ENCODE data around the gene HMX1. TPM values are rescaled to one million over a fixed set of nuclear protein-coding genes. Genes with fewer than 3 reads are reported as not detected.

Gene HMX1
- total RNA-seq, 1 experiment from 2014 or later, result not detected

- no peaks in the 10 kb centered on the region for H3K9me3 ChIP-seq (ENCODE audit: low read length)
- H3K4me2 ChIP-seq (ENCODE audit: low read length), result no peak overlapping the region
- no peaks in the 10 kb centered on the region for H3K36me3 ChIP-seq (ENCODE audit: low read depth, low read length)
- H2AFZ ChIP-seq (ENCODE audit: low read length), result no peak overlapping the region
- no peak overlapping the region for H3K9ac ChIP-seq (ENCODE audit: low read length)
- intact Hi-C loops (cut with micrococcal nuclease), result no loop called here
- DNase-seq (no peak), ATAC-seq (no peak)
- no TSS peak for BruUV-seq (replicated peaks)
- no peaks in the 10 kb centered on the region; the same call in 1 of the 2 replicates for H3K27me3 ChIP-seq (ENCODE audit: low read length)
- no peaks in the 10 kb centered on the region for H3K4me1 ChIP-seq (ENCODE audit: insufficient read depth, low read length)
- H4K20me1 ChIP-seq (ENCODE audit: low read length), result no peaks in the 10 kb centered on the region
- TF ChIP-seq EZH2phosphoT487 (IDR thresholded peaks at IDR 0.05; ENCODE audit: borderline replicate concordance, low read length) (no peak), CTCF (conservative IDR thresholded peaks at IDR 0.05; ENCODE audit: low read depth, low read length) (no peak), EZH2 (IDR thresholded peaks at IDR 0.05; ENCODE audit: low read length, unreplicated experiment) (no peak)
- H3F3A ChIP-seq (ENCODE audit: low read length, unreplicated experiment), result no peaks in the 10 kb centered on the region
- H3K79me2 ChIP-seq (ENCODE audit: low read length), result no peaks in the 10 kb centered on the region
- no peak overlapping the region for H3K27ac ChIP-seq (ENCODE audit: low read length)
- ChIA-PET POLR2A (ENCODE audit: unreplicated experiment) (no interaction called here), CTCF (no interaction called here)
- no peak overlapping the region for H3K4me3 ChIP-seq (ENCODE audit: low read length)
- no peaks in the 10 kb centered on the region for H3K9me2 ChIP-seq (replicated peaks; ENCODE audit: low read length)
Observed at GRCh38 chr4:8917321-8917811, 45.7 kb upstream of the HMX1 start.

GRCh38 chr4:8916906-8917305, 45.3 kb upstream of the HMX1 start:
- Histone ChIP-seq H3K9me2 (replicated peaks; ENCODE audit: low read length) (no peaks in the 10 kb centered on the region), H3K27ac (ENCODE audit: low read length) (no peak overlapping the region), H3K79me2 (ENCODE audit: low read length) (no peaks in the 10 kb centered on the region), H3F3A (ENCODE audit: low read length, unreplicated experiment) (no peaks in the 10 kb centered on the region), H3K4me1 (ENCODE audit: insufficient read depth, low read length) (no peaks in the 10 kb centered on the region), H3K36me3 (ENCODE audit: low read depth, low read length) (no peaks in the 10 kb centered on the region), H4K20me1 (ENCODE audit: low read length) (no peaks in the 10 kb centered on the region), H3K4me3 (ENCODE audit: low read length) (no peak overlapping the region), H3K4me2 (ENCODE audit: low read length) (no peak overlapping the region), H3K27me3 (ENCODE audit: low read length) (no peaks in the 10 kb centered on the region; the same call in 1 of the 2 replicates), H3K9me3 (ENCODE audit: low read length) (no peaks in the 10 kb centered on the region), H2AFZ (ENCODE audit: low read length) (no peak overlapping the region), H3K9ac (ENCODE audit: low read length) (no peak overlapping the region)
- ATAC-seq, result no peak
- no peak for DNase-seq
- TF ChIP-seq CTCF (conservative IDR thresholded peaks at IDR 0.05; ENCODE audit: low read depth, low read length) (no peak), EZH2 (IDR thresholded peaks at IDR 0.05; ENCODE audit: low read length, unreplicated experiment) (no peak), EZH2phosphoT487 (IDR thresholded peaks at IDR 0.05; ENCODE audit: borderline replicate concordance, low read length) (no peak)
- CTCF ChIA-PET, result no interaction called here
- no TSS peak for BruUV-seq (replicated peaks)
- intact Hi-C loops (cut with micrococcal nuclease), result no loop called here
- POLR2A ChIA-PET (ENCODE audit: unreplicated experiment), result no interaction called here

- TF ChIP-seq EZH2 (IDR thresholded peaks at IDR 0.05; ENCODE audit: low read length, unreplicated experiment), result no peak
- TF ChIP-seq CTCF (conservative IDR thresholded peaks at IDR 0.05; ENCODE audit: low read depth, low read length), result no peak
- no peak for TF ChIP-seq EZH2phosphoT487 (IDR thresholded peaks at IDR 0.05; ENCODE audit: borderline replicate concordance, low read length)
- intact Hi-C loops (cut with micrococcal nuclease), result no loop called here
- no TSS peak for BruUV-seq (replicated peaks)
- no peaks in the 10 kb centered on the region for H3K36me3 ChIP-seq (ENCODE audit: low read depth, low read length)
- DNase-seq, result no peak
- H3K27me3 ChIP-seq (ENCODE audit: low read length), result no peaks in the 10 kb centered on the region; the same call in 1 of the 2 replicates
- no peaks in the 10 kb centered on the region for H4K20me1 ChIP-seq (ENCODE audit: low read length)
- H3K79me2 ChIP-seq (ENCODE audit: low read length), result no peaks in the 10 kb centered on the region
- H3K4me2 ChIP-seq (ENCODE audit: low read length), result no peak overlapping the region
- no peak overlapping the region for H3K9ac ChIP-seq (ENCODE audit: low read length)
- no peaks in the 10 kb centered on the region for H3K9me2 ChIP-seq (replicated peaks; ENCODE audit: low read length)
- POLR2A ChIA-PET (ENCODE audit: unreplicated experiment), result no interaction called here
- H2AFZ ChIP-seq (ENCODE audit: low read length), result no peak overlapping the region
- CTCF ChIA-PET, result no interaction called here
- no peak overlapping the region for H3K27ac ChIP-seq (ENCODE audit: low read length)
- no peaks in the 10 kb centered on the region for H3K9me3 ChIP-seq (ENCODE audit: low read length)
- H3K4me1 ChIP-seq (ENCODE audit: insufficient read depth, low read length), result no peaks in the 10 kb centered on the region
- H3K4me3 ChIP-seq (ENCODE audit: low read length), result no peak overlapping the region
- no peak for ATAC-seq
- H3F3A ChIP-seq (ENCODE audit: low read length, unreplicated experiment), result no peaks in the 10 kb centered on the region
Observed at GRCh38 chr4:8916351-8916885, 44.8 kb upstream of the HMX1 start.
